K562 (cell line): ENCODE measurements around the gene CDHR2. TPM values are rescaled to one million over a fixed set of nuclear protein-coding genes. Genes with fewer than 3 reads are reported as not detected.

Source experiments
- ATAC-seq: fragments of 200-7000 bp; cut with Tn5 transposase; 3 replicates; pipeline ENCODE4 v1.9.1; 2020; ENCODE audit warnings: moderate library complexity
- BruUV-seq: library from RNA; stranded (reverse); fragments of 400-500 nt; replicated peaks from 2 replicates; lab custom pipeline; 2021; lab: Mats Ljungman, UMichigan
- CTCF ChIA-PET: fragments of 300-600 bp; formaldehyde crosslinking; extraction: SDS; loops from one replicate; lab custom pipeline; 2021; ENCODE audit warnings: low intra/inter-chr PET ratio; lab: Yijun Ruan, JAX
- POLR2A ChIA-PET: fragments of 300-600, 350-650 bp; sonication (Branson Sonifier 250); formaldehyde crosslinking; extraction: SDS; loops from one replicate; lab custom pipeline; 2021; ENCODE audit warnings: antibody characterized with exemption, inconsistent platforms; lab: Yijun Ruan, JAX
- DNase-seq, 4 experiments: peaks; one replicate each; pipeline versions ENCODE4 v3.0.0 to v3.0.0-alpha.2; 2011 to 2018; ENCODE audit warnings: low spot score in 3 of 4, mixed read lengths in 3 of 4; ENCODE audit errors: extremely low read depth in 1 of 4
- FAIRE-seq: peaks from 2 replicates; lab custom pipeline; 2011; peaks lifted over from hg19 to GRCh38; lab: Jason Lieb, UNC
- H2AFZ ChIP-seq: 2 replicates; pipeline ENCODE4 v1.6.0; 2011; ENCODE audit warnings: low read depth, low read length, control low read depth, inconsistent platforms
- H3K27ac ChIP-seq: fragments of 200-600 bp; 3 replicates; pipeline ENCODE4 v1.8.0; 2011; ENCODE audit warnings: low read depth, mild to moderate bottlenecking, control low read depth, inconsistent platforms, low read length, moderate library complexity, mixed read lengths; ENCODE audit errors: extremely low read depth
- H3K27me3 ChIP-seq, 2 experiments: fragments of 300-600 bp in 1 of 2; 2 replicates in 1 of 2; 3 replicates in 1 of 2; pipeline versions ENCODE4 v1.6.0 to v1.8.0; 2011; ENCODE audit warnings: inconsistent platforms in 2 of 2, low read length in 2 of 2, mild to moderate bottlenecking in 1 of 2, mixed read lengths in 1 of 2, moderate library complexity in 1 of 2; ENCODE audit not compliant: control insufficient read depth in 2 of 2, insufficient read depth in 2 of 2
- H3K36me3 ChIP-seq: fragments of 300-600 bp; 3 replicates; pipeline ENCODE4 v1.8.0; 2011; ENCODE audit warnings: mild to moderate bottlenecking, low read length, inconsistent platforms; ENCODE audit not compliant: control insufficient read depth, insufficient read depth
- H3K4me1 ChIP-seq, 2 experiments: fragments of 200-600 bp in 1 of 2; replicated peaks in 1 of 2; 2 replicates in 1 of 2; 3 replicates in 1 of 2; pipeline versions ENCODE4 v1.5.1 to v1.8.0; 2011; ENCODE audit warnings: inconsistent platforms in 2 of 2, low read length in 2 of 2, mild to moderate bottlenecking in 1 of 2, mixed read lengths in 1 of 2, moderate library complexity in 1 of 2; ENCODE audit not compliant: control insufficient read depth in 2 of 2, insufficient read depth in 2 of 2
- H3K4me2 ChIP-seq: 2 replicates; pipeline ENCODE4 v1.6.1; 2011; ENCODE audit warnings: low read length, control low read depth, inconsistent platforms, mixed read lengths; ENCODE audit not compliant: insufficient read depth
- H3K4me3 ChIP-seq: fragments of 200-600 bp; sonication (generic), shearing (Covaris generic); 2 replicates; pipeline ENCODE4 v1.5.1; 2016; ENCODE audit warnings: control low read depth, inconsistent platforms
- H3K79me2 ChIP-seq: fragments of 200-600 bp; 3 replicates; pipeline ENCODE4 v1.8.0; 2011; ENCODE audit warnings: low read length, inconsistent platforms; ENCODE audit not compliant: control insufficient read depth, insufficient read depth
- H3K9ac ChIP-seq, 2 experiments: 2 replicates each; pipeline versions ENCODE4 v1.6.0 to v1.6.1; 2011; ENCODE audit warnings: low read depth in 2 of 2, low read length in 2 of 2, control low read depth in 1 of 2, inconsistent platforms in 1 of 2, mild to moderate bottlenecking in 1 of 2, mixed read lengths in 1 of 2; ENCODE audit not compliant: insufficient read depth in 1 of 2
- H3K9me1 ChIP-seq: one replicate; pipeline ENCODE4 v1.6.0; 2011; ENCODE audit warnings: inconsistent platforms, mild to moderate bottlenecking, low read length, moderate library complexity; ENCODE audit not compliant: control insufficient read depth, insufficient read depth
- H3K9me3 ChIP-seq: replicated peaks from 2 replicates; pipeline ENCODE4 v1.5.1; 2011; ENCODE audit warnings: low read depth, low read length, inconsistent platforms; ENCODE audit not compliant: control insufficient read depth, insufficient read depth
- H4K20me1 ChIP-seq: replicated peaks from 2 replicates; pipeline ENCODE4 v1.6.1; 2011; ENCODE audit warnings: low read length, inconsistent platforms, mixed read lengths; ENCODE audit not compliant: control insufficient read depth, insufficient read depth
- ETS2 ChIP-seq: IDR thresholded peaks from 2 replicates; pipeline ENCODE4 v1.6.1; 2016; ENCODE audit warnings: borderline replicate concordance, missing genetic modification characterization, mild to moderate bottlenecking, moderate library complexity, missing compliant biosample characterization; ENCODE audit not compliant: poor library complexity, severe bottlenecking
- HLTF ChIP-seq: fragments of 450-650 bp; IDR thresholded peaks from 2 replicates; pipeline ENCODE4 v1.6.1; 2016
- ILF3 ChIP-seq: fragments of 450-650 bp; IDR thresholded peaks from 2 replicates; pipeline ENCODE4 v1.6.1; 2018; ENCODE audit warnings: antibody characterized with exemption, mild to moderate bottlenecking, moderate library complexity, borderline replicate concordance
- NEUROD1 ChIP-seq: fragments of 150-350 bp; IDR thresholded peaks from 2 replicates; pipeline ENCODE4 v1.6.1; 2014; ENCODE audit warnings: borderline replicate concordance, low read length, low read depth; ENCODE audit not compliant: partially characterized antibody
- THRB ChIP-seq: fragments of 450-650 bp; formaldehyde crosslinking; conservative IDR thresholded peaks from 2 replicates; pipeline ENCODE4 v1.4.0; 2022; ENCODE audit warnings: mild to moderate bottlenecking, missing genetic modification characterization
- ZNF174 ChIP-seq: fragments of 250-450 bp; sonication (Bioruptor Pico); IDR thresholded peaks from 2 replicates; pipeline ENCODE4 v1.4.0; 2020; ENCODE audit warnings: mild to moderate bottlenecking
- WGBS: fragments of 100-300 bp; shearing (Covaris generic); methylation state at CpG from one replicate; pipeline ENCODE4 v1.1.6; 2016; ENCODE audit warnings: low coverage, mixed read lengths; ENCODE audit not compliant: insufficient coverage; ENCODE audit errors: missing lambda C conversion rate; 5-methylcytosine and 5-hydroxymethylcytosine counted together
- in situ Hi-C: fragments of 300-500 bp; cut with MboI; formaldehyde crosslinking; loops from 4 replicates; pipeline ENCODE4 v1.15.0; 2018; ENCODE audit warnings: inconsistent platforms, mixed read lengths
- intact Hi-C: fragments of 100-400 bp; cut with micrococcal nuclease; formaldehyde crosslinking; loops from 2 replicates; pipeline ENCODE4 v1.14.2; 2022
- polyA plus RNA-seq, 8 experiments: library from polyadenylated mRNA; depleted of rRNA in 4 of 8; stranded (reverse) in 5 of 8; unstranded in 3 of 8; fragments of >200 nt; fragmentation: Nextera tagmentation in 2 of 8; fragmentation: Illumina TruSeq in 1 of 8; extraction: Ambion mirVana in 2 of 8; extraction: Trizol in 1 of 8; gene quantifications; 2 replicates each; pipeline versions ENCODE4 v1.2.1 to v1.2.3, GENCODE V29; 2011 to 2014; ENCODE audit warnings: inconsistent platforms in 1 of 8, missing spikeins in 1 of 8
- total RNA-seq, 7 experiments: library from RNA; depleted of rRNA in 6 of 7; stranded (reverse); fragments of >200 nt in 6 of 7; fragmentation: Illumina TruSeq in 2 of 7; extraction: Trizol in 2 of 7; gene quantifications; 2 replicates each; pipeline versions ENCODE4 v1.2.1 to v1.2.3, GENCODE V29; 2011 to 2021; ENCODE audit warnings: low replicate concordance in 1 of 7

Gene CDHR2
- total and polyA plus RNA-seq, 9 of the 15 experiments (the other 6 are each of a cell fraction or from before 2014, with no cell fraction given), result 0.01 to 0.62 (median 0.09) TPM; not detected in 2

GRCh38 chr5:176575066-176575465 lies 25.9 kb downstream of the CDHR2 start:
- no peaks in the 10 kb centered on the region; the same call in 1 of the 2 replicates for H4K20me1 ChIP-seq
- no TSS peak for BruUV-seq
- no peak overlapping the region for H3K4me2 ChIP-seq
- POLR2A ChIA-PET, result no interaction called here
- FAIRE-seq, result no peak
- in situ Hi-C loops, result loop anchor here (25.0 kb wide), 1 partner anchor 838 kb away; no protein-coding TSS in a partner anchor
- H3K27me3 ChIP-seq, result peaks cover 11 to 22% of the 10 kb centered on the region in 2 experiments; a peak in 4 of 5 replicates
- ATAC-seq, result no peak
- 22% methylated on average over 13 of the region's 14 CpGs for WGBS
- TF ChIP-seq NEUROD1 (no peak), THRB (CRISPR knock-in tag) (no peak), ZNF174 (no peak), ETS2 (tag) (no peak), ILF3 (no peak), HLTF (no peak)
- H3K9me3 ChIP-seq, result no peaks in the 10 kb centered on the region
- H3K27ac ChIP-seq, result no peak overlapping the region
- no peaks in the 10 kb centered on the region for H3K79me2 ChIP-seq
- no peak for DNase-seq
- H3K4me3 ChIP-seq, result no peak overlapping the region
- H3K9ac ChIP-seq, result no peak overlapping the region
- CTCF ChIA-PET, result interaction anchor here (0.9 kb wide), 1 partner anchor 159 kb away, joined by 3 read pairs; the partner anchor contains the start of gene CLTB
- peaks cover 0 to 32% of the 10 kb centered on the region in 2 experiments; a peak in 3 of 5 replicates for H3K4me1 ChIP-seq
- H3K36me3 ChIP-seq, result no peaks in the 10 kb centered on the region
- intact Hi-C loops, result loop anchor here (2.0 to 10.0 kb wide), 2 partner anchors 36 to 70 kb away; partner anchors contain the start of genes GPRIN1 and TSPAN17
- H2AFZ ChIP-seq, result no peak overlapping the region
- H3K9me1 ChIP-seq, result no peaks in the 10 kb centered on the region
